Panc1 (cell line): Measurements from ENCODE around the gene ZNF253. TPM values are rescaled to one million over a fixed set of nuclear protein-coding genes. Genes with fewer than 3 reads are reported as not detected.
"Not testable (repeated sequence)": the region's sequence is repeated elsewhere in the genome, so short reads cannot be mapped to it uniquely, and the experiment has no call there.

Experiments
- ATAC-seq: fragments of 200-7000 bp; cut with Tn5 transposase; 2 replicates; pipeline ENCODE4 v1.9.1; 2020; ENCODE audit warnings: mild to moderate bottlenecking, moderate library complexity
- BruUV-seq: library from RNA; stranded (reverse); fragments of 400-500 nt; replicated peaks from 2 replicates; lab custom pipeline; 2021; lab: Mats Ljungman, UMichigan
- CTCF ChIA-PET: fragments of 300-600 bp; sonication (Branson Sonifier 250); formaldehyde crosslinking; loops from one replicate; lab custom pipeline; 2022; ENCODE audit warnings: antibody characterized with exemption; lab: Charles Lee
- POLR2A ChIA-PET: fragments of 300-600 bp; sonication (Branson Sonifier 250); formaldehyde crosslinking; loops from one replicate; lab custom pipeline; 2022; ENCODE audit warnings: antibody characterized with exemption; lab: Charles Lee
- DNase-seq: peaks from one replicate; pipeline ENCODE4 v3.0.0-alpha.2; 2010; ENCODE audit warnings: low read depth, low spot score
- H3K27ac ChIP-seq: 2 replicates; pipeline ENCODE4 v1.5.1; 2011; ENCODE audit warnings: mild to moderate bottlenecking, low read length, inconsistent platforms
- H3K27me3 ChIP-seq: fragments of 200-500 bp; sonication (Bioruptor generic); 2 replicates; pipeline ENCODE4 v1.6.0; 2014; ENCODE audit warnings: low read length, inconsistent platforms; ENCODE audit not compliant: control insufficient read depth, insufficient read depth
- H3K36me3 ChIP-seq: fragments of 200-500 bp; sonication (Bioruptor generic); 2 replicates; pipeline ENCODE4 v1.5.1; 2014; ENCODE audit warnings: inconsistent platforms, mild to moderate bottlenecking, low read length, moderate library complexity; ENCODE audit not compliant: control insufficient read depth, insufficient read depth
- H3K4me1 ChIP-seq: 2 replicates; pipeline ENCODE4 v1.5.1; 2011; ENCODE audit warnings: inconsistent platforms, mild to moderate bottlenecking, low read length, moderate library complexity; ENCODE audit not compliant: control insufficient read depth, insufficient read depth
- H3K4me3 ChIP-seq, 2 experiments: 2 replicates each; pipeline ENCODE4 v1.5.1; 2011 to 2012; ENCODE audit warnings: low read depth in 2 of 2, low read length in 2 of 2, mild to moderate bottlenecking in 2 of 2, inconsistent platforms in 1 of 2, moderate library complexity in 1 of 2
- H3K9me3 ChIP-seq: fragments of 200-500 bp; sonication (Bioruptor generic); 2 replicates; pipeline ENCODE4 v1.5.1; 2014; ENCODE audit warnings: low read depth, mild to moderate bottlenecking, inconsistent platforms, low read length, moderate library complexity; ENCODE audit not compliant: control insufficient read depth, insufficient read depth
- CTCF ChIP-seq: fragments of 450-650 bp; IDR thresholded peaks from 2 replicates; pipeline ENCODE4 v1.5.1; 2017; ENCODE audit warnings: mild to moderate bottlenecking
- POLR2AphosphoS5 ChIP-seq: IDR thresholded peaks from 2 replicates; pipeline ENCODE4 v1.6.1; 2012; ENCODE audit warnings: mild to moderate bottlenecking, low read depth, low read length, moderate library complexity
- REST ChIP-seq, 2 experiments: IDR thresholded peaks; 2 replicates each; pipeline ENCODE4 v1.6.1; 2011 to 2012; ENCODE audit warnings: low read depth in 2 of 2, control low read depth in 1 of 2, low read length in 1 of 2, mild to moderate bottlenecking in 1 of 2, moderate library complexity in 1 of 2; ENCODE audit not compliant: insufficient read depth in 1 of 2
- SIN3A ChIP-seq: IDR thresholded peaks from 2 replicates; pipeline ENCODE4 v1.6.1; 2012; ENCODE audit warnings: low read depth, mild to moderate bottlenecking, low read length, moderate library complexity, borderline replicate concordance; ENCODE audit not compliant: insufficient read depth
- TCF7L2 ChIP-seq: IDR thresholded peaks from 2 replicates; pipeline ENCODE4 v1.6.1; 2011; ENCODE audit warnings: mild to moderate bottlenecking, low read depth, low read length, inconsistent platforms
- in situ Hi-C: cut with HindIII; loops from 2 replicates; pipeline ENCODE4 v1.10.0; 2016; ENCODE audit warnings: low sequenced_read_pairs, low pct_unique_long_range_greater_than_20kb
- intact Hi-C: fragments of 100-400 bp; cut with micrococcal nuclease; formaldehyde crosslinking; loops from one replicate; pipeline ENCODE4 v1.10.0; 2022; ENCODE audit not compliant: unreplicated experiment
- total RNA-seq: library from RNA; stranded (reverse); gene quantifications from one replicate; pipeline ENCODE4 v1.2.1, GENCODE V29; 2021; ENCODE audit not compliant: unreplicated experiment

ZNF253 gene
- total RNA-seq, 1 experiment from 2014 or later: 8.9 TPM

- ChIA-PET POLR2A (no interaction called here), CTCF (no interaction called here)
- intact Hi-C loops (no loop called here), in situ Hi-C loops (no loop called here)
- no peak for ATAC-seq
- H3K4me1 ChIP-seq: no peaks in the 10 kb centered on the region
- H3K27me3 ChIP-seq: no peaks in the 10 kb centered on the region
- H3K36me3 ChIP-seq: no peaks in the 10 kb centered on the region; the same call in 1 of the 2 replicates
- BruUV-seq: no TSS peak
- DNase-seq: no peak
- peaks cover 15% of the 10 kb centered on the region for H3K9me3 ChIP-seq
- TF ChIP-seq REST (IDR thresholded peaks at IDR 0.05; ENCODE audit: insufficient read depth in 1 of 2, low read depth in 2 of 2, low read length in 1 of 2): no peak
- TF ChIP-seq POLR2AphosphoS5: no peak
- no peak for TF ChIP-seq SIN3A
- TF ChIP-seq CTCF: no peak
- no peak for TF ChIP-seq TCF7L2
- H3K4me3 ChIP-seq: no peak overlapping the region
- H3K27ac ChIP-seq: no peak overlapping the region
Observed at GRCh38 chr19:19914596-19914995, 48.9 kb downstream of the ZNF253 start.

GRCh38 chr19:19930417-19930816 is 64.7 kb downstream of the ZNF253 start:
- DNase-seq, H3K27ac ChIP-seq, BruUV-seq, H3K4me1 ChIP-seq, H3K27me3 ChIP-seq, H3K4me3 ChIP-seq, in situ Hi-C loops, POLR2A ChIA-PET, ATAC-seq, CTCF ChIA-PET, H3K36me3 ChIP-seq, intact Hi-C loops: not testable (repeated sequence)
- peaks cover 42% of the 10 kb centered on the region; the same call in 1 of the 2 replicates for H3K9me3 ChIP-seq
- TF ChIP-seq CTCF: peak; percentile 22; the same call in 1 of the 2 replicates

GRCh38 chr19:19933432-19934314 is 68.0 kb downstream of the ZNF253 start:
- in situ Hi-C loops, POLR2A ChIA-PET, intact Hi-C loops, H3K36me3 ChIP-seq, DNase-seq, H3K27me3 ChIP-seq, ATAC-seq, H3K4me1 ChIP-seq, CTCF ChIA-PET, H3K27ac ChIP-seq, H3K4me3 ChIP-seq: not testable (repeated sequence)
- H3K9me3 ChIP-seq: peaks cover 35% of the 10 kb centered on the region; the same call in 1 of the 2 replicates
- BruUV-seq: TSS peak; percentile 31
